DOHH2 (cell line): Measurements from ENCODE around the gene SLC66A2.

ENCODE experiments used
- H3F3A ChIP-seq: fragments of 200-600 bp; sonication (generic), shearing (Covaris generic); 2 replicates; pipeline ENCODE4 v1.6.0; 2016; ENCODE audit warnings: antibody characterized with exemption, mild to moderate bottlenecking; ENCODE audit not compliant: control insufficient read depth, insufficient read depth
- H3K27ac ChIP-seq: fragments of 200-600 bp; sonication (generic); 2 replicates; pipeline ENCODE4 v1.5.1; 2014; ENCODE audit warnings: low read depth, mild to moderate bottlenecking, low read length, moderate library complexity
- H3K27me3 ChIP-seq: fragments of 200-600 bp; sonication (generic); 2 replicates; pipeline ENCODE4 v1.6.1; 2014; ENCODE audit warnings: mild to moderate bottlenecking, low read length, mixed read lengths; ENCODE audit not compliant: control insufficient read depth
- H3K36me3 ChIP-seq: fragments of 200-600 bp; sonication (generic); 2 replicates; pipeline ENCODE4 v1.6.1; 2014; ENCODE audit warnings: mild to moderate bottlenecking, low read length, moderate library complexity, mixed read lengths; ENCODE audit not compliant: control insufficient read depth
- H3K4me1 ChIP-seq: fragments of 200-600 bp; sonication (generic); 2 replicates; pipeline ENCODE4 v1.6.1; 2014; ENCODE audit warnings: mild to moderate bottlenecking, low read length, mixed read lengths; ENCODE audit not compliant: control insufficient read depth
- H3K4me2 ChIP-seq: fragments of 200-600 bp; sonication (generic); 2 replicates; pipeline ENCODE4 v1.6.0; 2014; ENCODE audit warnings: mild to moderate bottlenecking, low read length, moderate library complexity
- H3K4me3 ChIP-seq: fragments of 200-600 bp; sonication (generic); 2 replicates; pipeline ENCODE4 v1.5.1; 2014; ENCODE audit warnings: mild to moderate bottlenecking, low read length, mixed read lengths
- H3K79me2 ChIP-seq: fragments of 200-600 bp; sonication (generic); 2 replicates; pipeline ENCODE4 v1.6.1; 2014; ENCODE audit warnings: mild to moderate bottlenecking, low read length, mixed read lengths; ENCODE audit not compliant: control insufficient read depth
- H3K9me2 ChIP-seq: fragments of 200-600 bp; sonication (generic); replicated peaks from 2 replicates; pipeline ENCODE4 v1.6.1; 2014; ENCODE audit warnings: mild to moderate bottlenecking, low read length, mixed read lengths; ENCODE audit not compliant: control insufficient read depth
- H3K9me3 ChIP-seq: fragments of 200-600 bp; sonication (generic); 2 replicates; pipeline ENCODE4 v1.6.1; 2014; ENCODE audit warnings: antibody characterized with exemption, low read length, mixed read lengths; ENCODE audit not compliant: control insufficient read depth, insufficient read depth
- H4K20me1 ChIP-seq: fragments of 200-600 bp; sonication (generic); 2 replicates; pipeline ENCODE4 v1.6.0; 2014; ENCODE audit warnings: low read depth, mild to moderate bottlenecking, antibody characterized with exemption, low read length, moderate library complexity; ENCODE audit not compliant: control insufficient read depth, insufficient read depth
- EZH2phosphoT487 ChIP-seq: fragments of 200-600 bp; sonication (generic); IDR thresholded peaks from 2 replicates; pipeline ENCODE4 v1.6.1; 2017; ENCODE audit warnings: borderline replicate concordance, mild to moderate bottlenecking, antibody characterized with exemption, low read length, moderate library complexity, mixed read lengths
- TF ChIP-seq, protein P1 (sequence below): fragments of 200-600 bp; sonication (generic); IDR thresholded peaks from one replicate; pipeline ENCODE4 v1.5.1; 2014; ENCODE audit warnings: antibody characterized with exemption, mild to moderate bottlenecking, low read depth, low read length; ENCODE audit not compliant: poor library complexity, severe bottlenecking

SLC66A2 gene

DNA sequence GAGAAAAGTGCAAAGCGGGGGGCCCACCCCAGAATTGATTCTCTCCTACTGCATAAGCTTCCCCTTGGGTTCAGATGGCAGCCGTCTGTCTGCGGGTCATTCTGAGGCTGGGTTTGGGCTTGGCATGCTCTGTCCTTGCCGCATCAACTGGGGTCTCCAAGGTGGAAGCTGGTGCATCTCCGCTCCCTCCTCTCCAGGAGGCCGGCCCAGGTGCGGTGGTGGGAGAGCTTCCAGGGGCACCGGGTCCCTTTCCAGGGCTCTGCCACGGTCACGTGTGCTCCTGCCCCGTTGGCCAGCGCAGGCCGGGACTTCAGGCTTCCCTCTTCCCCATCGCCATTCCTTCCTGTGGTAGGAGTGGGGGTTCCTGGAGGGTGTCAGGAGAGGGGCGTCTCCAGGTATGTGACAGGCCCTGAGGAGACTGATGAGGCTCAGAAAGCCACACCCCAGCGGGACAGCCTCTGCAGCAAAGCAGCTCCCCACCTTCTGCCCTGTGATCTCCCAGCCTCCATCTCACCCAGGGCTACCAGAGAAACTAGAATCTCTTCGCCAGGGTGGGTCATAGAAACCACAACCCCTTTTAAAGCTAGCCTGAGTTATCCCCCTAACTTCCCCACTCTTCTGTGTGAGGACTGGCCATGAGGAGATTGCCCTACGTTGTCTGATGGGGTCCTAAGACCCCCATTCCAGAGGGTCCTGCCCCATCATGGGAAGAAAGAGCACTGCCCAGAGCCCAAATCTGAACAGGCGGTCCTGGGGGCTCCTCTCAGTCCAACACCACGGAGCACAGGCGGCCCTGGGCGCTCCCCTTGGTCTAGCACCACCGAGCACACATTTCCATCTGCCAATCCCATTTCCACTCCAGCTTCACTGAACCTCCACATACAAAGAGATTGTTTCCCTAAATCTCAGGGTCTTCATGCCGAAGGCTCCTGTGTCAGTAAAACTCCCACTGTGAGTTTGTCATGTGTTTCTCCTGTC, 76.6 kb downstream of the SLC66A2 start:
- Histone ChIP-seq H3K4me3 (no peak overlapping the region), H3K4me2 (no peak overlapping the region), H4K20me1 (no peaks in the 10 kb centered on the region), H3K36me3 (no peaks in the 10 kb centered on the region), H3K27ac (no peak overlapping the region), H3F3A (no peaks in the 10 kb centered on the region), H3K79me2 (no peaks in the 10 kb centered on the region), H3K9me2 (no peaks in the 10 kb centered on the region), H3K4me1 (no peaks in the 10 kb centered on the region), H3K27me3 (no peaks in the 10 kb centered on the region), H3K9me3 (no peaks in the 10 kb centered on the region)
- TF ChIP-seq, protein P1, sequence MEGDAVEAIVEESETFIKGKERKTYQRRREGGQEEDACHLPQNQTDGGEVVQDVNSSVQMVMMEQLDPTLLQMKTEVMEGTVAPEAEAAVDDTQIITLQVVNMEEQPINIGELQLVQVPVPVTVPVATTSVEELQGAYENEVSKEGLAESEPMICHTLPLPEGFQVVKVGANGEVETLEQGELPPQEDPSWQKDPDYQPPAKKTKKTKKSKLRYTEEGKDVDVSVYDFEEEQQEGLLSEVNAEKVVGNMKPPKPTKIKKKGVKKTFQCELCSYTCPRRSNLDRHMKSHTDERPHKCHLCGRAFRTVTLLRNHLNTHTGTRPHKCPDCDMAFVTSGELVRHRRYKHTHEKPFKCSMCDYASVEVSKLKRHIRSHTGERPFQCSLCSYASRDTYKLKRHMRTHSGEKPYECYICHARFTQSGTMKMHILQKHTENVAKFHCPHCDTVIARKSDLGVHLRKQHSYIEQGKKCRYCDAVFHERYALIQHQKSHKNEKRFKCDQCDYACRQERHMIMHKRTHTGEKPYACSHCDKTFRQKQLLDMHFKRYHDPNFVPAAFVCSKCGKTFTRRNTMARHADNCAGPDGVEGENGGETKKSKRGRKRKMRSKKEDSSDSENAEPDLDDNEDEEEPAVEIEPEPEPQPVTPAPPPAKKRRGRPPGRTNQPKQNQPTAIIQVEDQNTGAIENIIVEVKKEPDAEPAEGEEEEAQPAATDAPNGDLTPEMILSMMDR = no peak
- no peak for TF ChIP-seq EZH2phosphoT487

DNA sequence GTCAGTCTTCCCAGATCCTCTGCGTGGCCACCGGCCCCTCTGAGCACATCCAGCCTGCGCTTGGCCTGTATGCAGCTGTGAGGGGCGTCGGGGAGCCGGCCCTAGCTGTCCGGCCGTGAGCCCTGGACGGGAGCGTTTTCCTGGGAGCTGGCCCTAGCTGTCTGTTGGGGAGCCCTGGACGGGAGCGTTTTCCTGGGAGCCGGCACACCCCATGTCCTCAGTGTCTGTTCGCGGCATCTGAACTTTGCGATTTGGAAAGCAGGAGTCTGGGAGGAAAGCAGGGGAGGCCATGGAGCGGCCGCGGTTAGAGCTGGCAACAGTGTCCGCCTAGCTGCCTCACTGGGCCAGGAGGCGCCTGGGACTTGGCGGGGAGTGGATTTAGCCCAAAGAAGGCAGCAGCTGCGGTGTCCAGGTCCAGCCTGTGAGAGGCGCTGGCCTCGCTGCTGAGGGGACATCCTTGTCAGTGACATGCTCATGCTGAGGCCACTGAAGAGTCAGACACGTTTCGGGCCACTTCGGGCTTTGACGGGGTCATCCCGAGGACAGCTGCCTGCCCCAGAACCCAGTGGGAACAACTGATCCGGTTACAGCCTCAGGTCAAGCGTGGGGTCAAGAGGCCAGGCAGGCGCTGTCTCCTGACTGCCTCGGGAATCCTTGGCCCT, 77.9 kb downstream of the SLC66A2 start:
- no peak for TF ChIP-seq EZH2phosphoT487
- TF ChIP-seq, protein P1 = no peak
- Histone ChIP-seq H3K27me3 (no peaks in the 10 kb centered on the region), H3K4me1 (no peaks in the 10 kb centered on the region), H3K36me3 (no peaks in the 10 kb centered on the region), H3K27ac (no peak overlapping the region), H3K79me2 (no peaks in the 10 kb centered on the region), H3F3A (no peaks in the 10 kb centered on the region), H4K20me1 (no peaks in the 10 kb centered on the region), H3K4me3 (no peak overlapping the region), H3K4me2 (no peak overlapping the region), H3K9me2 (no peaks in the 10 kb centered on the region), H3K9me3 (no peaks in the 10 kb centered on the region)

DNA sequence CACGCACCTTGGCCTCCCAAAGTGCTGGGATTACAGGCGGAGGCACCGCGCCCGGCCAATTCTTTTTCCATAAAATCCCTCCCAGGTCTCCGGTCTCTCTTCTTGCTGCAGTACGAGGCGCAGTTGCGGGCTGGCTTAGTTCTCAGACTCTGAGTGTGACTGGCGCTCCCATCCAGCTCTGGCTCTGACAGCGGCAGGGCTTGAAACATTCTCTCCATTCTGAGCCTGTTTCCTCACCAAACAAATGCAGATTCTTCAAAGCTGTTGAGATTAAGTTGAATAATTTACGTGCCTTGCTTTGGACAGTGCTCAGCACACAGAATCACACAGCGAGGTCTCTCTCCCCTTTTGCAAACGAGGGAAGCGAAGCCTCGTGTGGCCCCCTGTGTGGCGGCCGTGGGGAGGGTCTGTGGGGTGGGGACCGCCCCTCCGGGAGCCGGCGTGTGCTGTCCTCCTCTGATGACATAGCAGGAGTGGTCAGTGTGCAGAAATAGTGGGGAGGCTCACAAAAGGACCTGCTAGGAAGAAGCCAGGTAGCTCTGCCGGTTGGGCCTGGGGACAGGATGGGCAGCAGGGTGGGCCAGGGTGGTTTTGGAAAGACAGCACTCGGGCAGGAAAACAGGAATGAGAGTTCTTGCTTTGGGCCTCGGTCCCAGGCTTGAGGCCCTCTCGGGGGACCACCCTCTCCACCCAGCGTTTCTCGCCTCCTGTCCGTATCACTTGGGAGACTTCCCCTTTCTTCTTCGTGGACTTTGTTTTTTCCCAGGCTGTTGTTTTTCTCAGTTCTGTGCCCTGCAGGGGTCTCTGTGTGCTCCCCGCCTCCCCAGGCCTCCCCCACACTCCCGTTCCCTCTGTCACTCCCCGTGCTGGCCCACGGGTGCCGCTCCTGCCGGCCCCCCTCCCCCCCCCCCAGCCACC, 78.7 kb downstream of the SLC66A2 start:
- Histone ChIP-seq H3K4me3 (no peak overlapping the region), H3F3A (no peaks in the 10 kb centered on the region), H3K36me3 (no peaks in the 10 kb centered on the region), H3K4me1 (no peaks in the 10 kb centered on the region), H3K27ac (no peak overlapping the region), H3K4me2 (no peak overlapping the region), H3K9me2 (no peaks in the 10 kb centered on the region), H3K9me3 (no peaks in the 10 kb centered on the region), H3K79me2 (no peaks in the 10 kb centered on the region), H3K27me3 (no peaks in the 10 kb centered on the region), H4K20me1 (no peaks in the 10 kb centered on the region)
- TF ChIP-seq, protein P1 = no peak
- no peak for TF ChIP-seq EZH2phosphoT487
